Rectal smooth muscle tissue (tissue), 1 donor: ENCODE data around the gene UMODL1.

Experiments
- H3K27ac ChIP-seq: one replicate; pipeline ENCODE4 v1.7.0; 2013; ENCODE audit warnings: low read depth, low read length, inconsistent platforms
- H3K27me3 ChIP-seq: one replicate; pipeline ENCODE4 v1.7.0; 2013; ENCODE audit warnings: low read length; ENCODE audit not compliant: control insufficient read depth, insufficient read depth
- H3K36me3 ChIP-seq: one replicate; pipeline ENCODE4 v1.7.0; 2013; ENCODE audit warnings: low read length; ENCODE audit not compliant: control insufficient read depth, insufficient read depth
- H3K4me1 ChIP-seq: one replicate; pipeline ENCODE4 v1.7.0; 2013; ENCODE audit warnings: low read length; ENCODE audit not compliant: control insufficient read depth, insufficient read depth
- H3K4me3 ChIP-seq: one replicate; pipeline ENCODE4 v1.7.0; 2013; ENCODE audit warnings: low read length
- H3K9ac ChIP-seq: one replicate; pipeline ENCODE4 v1.7.0; 2013; ENCODE audit warnings: low read length

UMODL1 gene

DNA sequence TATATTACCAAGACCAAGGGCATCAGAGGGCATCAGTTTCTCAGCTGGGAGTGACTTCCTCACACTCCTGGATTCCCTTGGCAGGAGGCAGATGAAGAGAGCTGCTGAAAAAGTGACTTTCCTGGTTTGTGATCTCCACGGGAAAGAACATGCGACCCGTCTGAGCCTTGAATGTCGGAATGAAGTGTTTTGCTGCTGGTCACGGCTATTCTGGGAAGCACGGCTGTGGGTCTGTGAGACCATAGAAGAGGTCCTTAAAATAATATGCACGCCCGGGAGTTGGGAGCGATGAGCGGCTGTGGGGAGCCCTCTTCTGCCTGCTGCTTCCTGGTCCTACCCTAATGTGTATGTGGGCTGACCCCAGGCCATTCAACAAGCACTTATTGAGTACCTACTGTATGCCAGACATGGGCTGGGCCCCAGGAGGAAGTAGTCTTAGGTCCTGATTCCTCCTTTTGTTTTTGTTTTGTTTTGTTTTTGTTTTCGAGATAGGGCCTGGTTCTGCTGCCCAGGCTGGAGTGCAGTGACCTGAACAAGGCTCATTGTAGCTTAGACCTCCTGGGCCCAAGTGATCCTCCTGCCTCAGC is 13.2 kb upstream of the UMODL1 start:
- H3K9ac ChIP-seq: no peak overlapping the region
- H3K4me3 ChIP-seq: no peak overlapping the region
- no peak overlapping the region for H3K27ac ChIP-seq

DNA sequence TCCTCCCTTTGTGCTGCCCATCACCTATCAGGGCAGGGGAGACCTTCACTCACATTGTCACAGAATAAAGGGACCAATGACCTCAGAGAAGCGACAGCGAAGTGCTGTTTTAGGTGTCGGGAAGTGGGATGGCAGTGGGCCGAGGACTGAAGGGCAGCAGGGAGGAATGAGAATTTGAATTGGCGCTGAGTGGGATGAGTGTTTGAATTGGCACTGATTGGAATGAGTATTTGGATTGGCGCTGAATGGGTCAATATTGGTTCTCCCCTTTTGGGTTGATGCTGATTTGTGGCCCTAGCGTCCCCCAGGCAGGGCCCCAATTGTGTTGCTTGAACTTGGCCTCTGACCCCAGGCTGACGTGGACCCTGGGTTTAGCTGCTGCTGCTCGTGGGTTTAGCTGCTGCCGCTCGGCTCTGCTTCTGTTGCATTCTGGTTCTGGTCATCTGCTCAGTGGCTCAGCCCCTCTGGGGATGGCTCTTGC is 12.4 kb upstream of the UMODL1 start:
- no peaks in the 10 kb centered on the region for H3K36me3 ChIP-seq
- no peaks in the 10 kb centered on the region for H3K4me1 ChIP-seq
- no peaks in the 10 kb centered on the region for H3K27me3 ChIP-seq
- no peak overlapping the region for H3K27ac ChIP-seq
- H3K4me3 ChIP-seq: no peak overlapping the region
- no peak overlapping the region for H3K9ac ChIP-seq

More for the DNA sequence above, 13.2 kb upstream of the UMODL1 start:
- Histone ChIP-seq H3K36me3 (no peaks in the 10 kb centered on the region), H3K27me3 (no peaks in the 10 kb centered on the region), H3K4me1 (no peaks in the 10 kb centered on the region)

DNA sequence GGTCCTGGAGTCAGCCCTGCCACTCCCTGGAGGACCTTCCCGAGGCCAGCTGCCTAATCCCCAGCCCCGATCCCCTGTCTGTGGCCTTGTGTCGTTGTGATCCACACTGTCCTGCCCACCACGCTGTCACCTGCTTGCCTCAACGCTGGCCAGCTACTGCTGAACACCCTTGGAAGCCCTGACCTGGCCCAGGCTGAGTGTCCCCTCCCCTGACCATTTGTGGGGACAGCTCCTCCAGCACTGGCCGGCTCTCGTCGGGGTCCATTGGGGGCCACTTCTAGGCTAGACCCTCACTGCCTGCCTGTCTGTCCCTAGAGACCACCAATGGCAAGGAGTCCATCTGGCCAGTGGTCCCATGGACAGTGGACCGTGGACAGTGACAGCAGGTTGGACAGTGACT is 12.0 kb upstream of the UMODL1 start:
- no peak overlapping the region for H3K27ac ChIP-seq
- H3K36me3 ChIP-seq: no peaks in the 10 kb centered on the region
- no peaks in the 10 kb centered on the region for H3K27me3 ChIP-seq
- H3K4me3 ChIP-seq: no peak overlapping the region
- no peaks in the 10 kb centered on the region for H3K4me1 ChIP-seq
- H3K9ac ChIP-seq: no peak overlapping the region

DNA sequence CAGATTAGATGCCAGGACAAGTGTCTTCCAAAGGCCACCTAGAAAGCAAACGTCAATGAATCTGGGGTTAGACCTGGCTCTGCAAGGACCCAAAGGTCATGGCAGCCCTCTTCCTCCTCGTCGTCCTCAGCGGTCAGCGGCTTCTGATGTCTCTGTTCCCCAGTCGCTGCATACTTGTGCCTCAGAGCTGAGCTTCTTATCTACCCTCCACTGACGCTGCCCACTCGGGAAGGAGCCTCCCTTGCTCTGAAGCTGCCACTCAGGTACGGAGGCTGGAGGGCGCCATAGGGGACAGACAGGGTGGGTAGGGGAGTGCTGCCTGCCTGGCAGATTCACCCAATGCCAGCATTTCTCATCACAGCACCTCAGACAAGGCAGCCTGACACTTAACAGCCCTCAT is 11.4 kb upstream of the UMODL1 start:
- Histone ChIP-seq H3K9ac (no peak overlapping the region), H3K27ac (no peak overlapping the region), H3K27me3 (no peaks in the 10 kb centered on the region), H3K36me3 (no peaks in the 10 kb centered on the region), H3K4me3 (no peak overlapping the region), H3K4me1 (no peaks in the 10 kb centered on the region)

DNA sequence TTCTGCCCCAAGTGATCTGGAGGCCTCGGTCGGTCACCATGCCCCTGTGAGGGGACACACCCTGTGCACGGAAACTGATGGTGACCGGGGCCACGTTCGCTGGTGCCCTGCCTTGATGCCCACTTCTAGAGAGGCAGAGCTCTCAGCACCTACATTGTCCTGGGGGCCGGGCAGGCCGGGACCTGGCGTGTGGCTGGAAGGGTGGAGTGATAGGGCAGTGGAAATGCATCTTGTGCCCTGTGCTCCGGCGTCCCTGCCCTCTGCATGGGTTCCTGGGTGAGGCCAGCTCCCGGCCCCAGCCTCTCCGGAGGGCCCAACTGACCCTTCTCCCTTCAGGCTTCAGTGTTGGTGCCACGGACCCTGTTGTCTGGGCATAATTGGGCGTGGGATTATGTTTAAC is 11.0 kb upstream of the UMODL1 start:
- Histone ChIP-seq H3K36me3 (no peaks in the 10 kb centered on the region), H3K4me3 (no peak overlapping the region), H3K27ac (no peak overlapping the region), H3K9ac (no peak overlapping the region), H3K4me1 (no peaks in the 10 kb centered on the region), H3K27me3 (no peaks in the 10 kb centered on the region)

DNA sequence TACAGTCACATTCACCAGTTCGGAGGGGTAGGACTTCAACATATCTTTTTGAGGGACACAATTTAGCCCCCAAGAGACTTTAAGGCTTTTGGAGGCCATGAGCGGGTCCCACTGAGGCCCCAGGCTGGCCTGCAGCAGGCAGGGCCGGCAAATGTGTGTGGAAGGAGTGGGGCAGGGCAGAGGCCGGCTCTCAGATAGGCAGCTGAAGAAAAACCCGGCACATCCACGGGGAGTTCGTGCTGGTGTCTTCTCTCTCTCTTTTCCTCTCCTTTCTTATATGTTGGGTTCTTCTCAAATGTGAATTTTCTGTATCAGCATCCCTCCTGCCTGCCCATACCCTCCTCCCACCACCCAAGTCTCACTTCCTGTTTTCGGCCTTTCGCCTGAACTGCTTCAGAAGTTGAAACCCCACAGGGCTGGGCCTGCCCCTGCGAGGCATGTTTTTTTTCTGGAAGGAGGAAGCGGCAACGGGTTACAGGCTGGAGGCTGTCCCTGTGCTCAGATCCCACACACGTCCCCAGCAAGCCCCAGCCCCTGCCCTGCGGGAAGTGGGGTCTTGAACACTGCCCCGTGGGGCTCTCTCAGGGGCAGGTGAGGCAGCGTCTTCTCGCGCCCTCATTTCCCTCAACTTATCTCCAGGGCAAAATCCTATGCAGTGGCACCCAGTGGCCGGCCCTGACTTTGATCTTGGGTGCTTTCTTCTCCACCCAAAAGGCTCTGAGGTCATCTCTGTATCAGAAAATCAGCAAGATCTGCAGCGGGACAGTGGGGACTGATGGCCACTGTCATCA is 9.7 kb upstream of the UMODL1 start:
- H3K4me3 ChIP-seq: no peak overlapping the region
- H3K4me1 ChIP-seq: no peaks in the 10 kb centered on the region
- no peak overlapping the region for H3K27ac ChIP-seq
- no peaks in the 10 kb centered on the region for H3K36me3 ChIP-seq
- no peaks in the 10 kb centered on the region for H3K27me3 ChIP-seq
- no peak overlapping the region for H3K9ac ChIP-seq

DNA sequence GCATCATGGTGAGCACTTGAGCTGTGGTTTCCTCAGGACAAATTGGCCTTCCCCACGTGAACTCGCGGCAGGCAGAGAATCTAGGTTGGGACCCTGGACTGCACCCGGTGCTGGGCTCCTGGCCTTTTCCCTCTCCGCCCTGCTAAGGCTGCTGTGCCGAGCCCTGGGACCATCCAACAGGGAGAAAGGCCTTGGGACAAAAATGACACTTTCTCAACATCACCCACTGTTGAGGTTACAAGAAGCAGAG is 9.2 kb upstream of the UMODL1 start:
- no peaks in the 10 kb centered on the region for H3K4me1 ChIP-seq

GRCh38 chr21:42062236-42063022 is 8.7 kb upstream of the UMODL1 start:
- Histone ChIP-seq H3K9ac (no peak overlapping the region), H3K27me3 (no peaks in the 10 kb centered on the region), H3K4me3 (no peak overlapping the region), H3K27ac (no peak overlapping the region), H3K36me3 (no peaks in the 10 kb centered on the region), H3K4me1 (no peaks in the 10 kb centered on the region)

More for the DNA sequence above, 9.2 kb upstream of the UMODL1 start:
- Histone ChIP-seq H3K4me3 (no peak overlapping the region), H3K36me3 (no peaks in the 10 kb centered on the region), H3K27ac (no peak overlapping the region), H3K27me3 (no peaks in the 10 kb centered on the region), H3K9ac (no peak overlapping the region)

DNA sequence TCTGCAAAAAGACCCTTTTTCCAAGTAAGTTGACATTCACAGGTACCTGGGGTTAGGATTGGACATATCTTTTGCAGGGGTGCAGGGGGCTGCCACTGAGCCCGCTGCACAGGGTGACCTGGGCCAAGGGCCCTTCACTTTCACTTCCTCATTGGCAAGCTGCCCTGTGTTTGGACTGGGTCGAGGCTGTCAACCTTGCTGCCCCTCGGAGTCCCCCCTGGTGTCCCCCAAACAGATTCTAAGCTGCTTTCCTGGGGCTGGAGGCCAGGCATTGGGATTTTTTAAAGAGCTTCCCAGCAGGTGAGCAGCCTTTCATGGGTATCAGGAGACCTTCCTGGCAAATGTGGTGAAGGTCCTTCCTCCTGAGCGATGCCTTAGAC is 7.9 kb upstream of the UMODL1 start:
- Histone ChIP-seq H3K9ac (no peak overlapping the region), H3K27ac (no peak overlapping the region), H3K4me3 (peak overlapping the region; percentile 14), H3K36me3 (no peaks in the 10 kb centered on the region), H3K4me1 (no peaks in the 10 kb centered on the region), H3K27me3 (no peaks in the 10 kb centered on the region)

DNA sequence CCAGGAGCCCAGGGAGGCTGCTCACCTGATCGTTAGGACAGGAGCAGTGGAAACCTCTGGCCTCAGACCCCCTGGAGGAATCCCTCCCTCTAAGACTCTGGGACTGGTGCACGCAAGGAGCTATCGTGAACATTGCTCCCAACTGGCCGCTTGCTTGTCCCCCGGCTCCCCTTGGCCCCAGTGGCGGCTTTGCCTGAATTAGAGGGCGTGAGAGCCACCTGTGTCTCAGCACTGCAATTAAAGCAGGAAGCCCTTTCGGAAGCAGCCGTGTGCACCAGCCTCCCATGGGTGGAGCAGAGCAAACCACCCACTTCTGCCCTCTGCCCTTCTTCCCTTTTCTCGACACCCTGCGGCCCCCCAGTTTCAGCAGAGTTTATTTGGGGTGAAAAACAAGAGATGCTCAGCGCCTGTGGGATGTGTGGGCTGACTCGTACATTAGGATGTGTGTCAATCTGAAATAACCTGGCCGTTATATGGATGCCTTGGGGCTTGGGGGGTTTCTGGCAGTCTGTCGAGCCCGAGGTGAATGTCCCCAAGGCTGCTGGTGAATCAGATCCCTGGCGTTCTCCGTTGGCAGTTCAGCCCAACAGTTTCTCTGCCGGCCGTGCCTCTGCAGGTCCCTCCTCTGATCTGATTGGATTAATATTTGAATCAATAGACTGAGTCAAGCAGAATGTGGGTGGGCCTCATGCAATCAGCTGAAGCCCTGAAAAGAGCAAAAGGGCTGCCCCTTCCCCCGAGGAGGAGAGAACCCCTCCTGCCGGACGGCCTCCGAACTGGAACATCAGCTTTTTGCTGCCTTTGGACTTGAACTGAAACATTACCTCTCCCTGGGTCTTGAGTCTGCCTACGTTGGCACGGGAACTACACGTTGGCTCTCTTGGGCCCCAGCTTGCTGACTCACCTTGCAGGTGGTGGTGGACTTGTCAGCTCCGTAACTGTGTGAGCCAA is 7.3 kb upstream of the UMODL1 start:
- Histone ChIP-seq H3K36me3 (no peaks in the 10 kb centered on the region), H3K27me3 (no peaks in the 10 kb centered on the region), H3K9ac (no peak overlapping the region), H3K4me1 (no peaks in the 10 kb centered on the region), H3K27ac (no peak overlapping the region), H3K4me3 (peak overlapping the region; percentile 14)

GRCh38 chr21:42066521-42066920 is 4.6 kb upstream of the UMODL1 start:
- no peak overlapping the region for H3K27ac ChIP-seq
- H3K4me1 ChIP-seq: no peaks in the 10 kb centered on the region
- no peak overlapping the region for H3K4me3 ChIP-seq
- H3K9ac ChIP-seq: no peak overlapping the region
- H3K27me3 ChIP-seq: no peaks in the 10 kb centered on the region
- H3K36me3 ChIP-seq: no peaks in the 10 kb centered on the region
